Activated naive CD8-positive, alpha-beta T cell treated with anti-CD3 and anti-CD28 coated beads, Interleukin-2, amount 50 U/mL, for 24 hours (primary cell): ENCODE measurements around the gene PAXX.

Experiments used
- ATAC-seq: fragments of 150-1000 bp; cut with Tn5 transposase; one replicate; pipeline ENCODE4 v1.10.0; 2021
- DNase-seq: peaks from one replicate; pipeline ENCODE4 v3.0.0; 2021
- H3K27ac Mint-ChIP-seq: one replicate; pipeline ENCODE4 v1.8.0; 2021; ENCODE audit warnings: mild to moderate bottlenecking, mixed read lengths
- H3K27me3 Mint-ChIP-seq: one replicate; pipeline ENCODE4 v1.8.0; 2021; ENCODE audit warnings: mixed read lengths
- H3K36me3 Mint-ChIP-seq: one replicate; pipeline ENCODE4 v1.8.0; 2021; ENCODE audit warnings: low read depth, mixed read lengths
- H3K4me1 Mint-ChIP-seq: one replicate; pipeline ENCODE4 v1.8.0; 2021; ENCODE audit warnings: mixed read lengths
- H3K4me3 Mint-ChIP-seq: one replicate; pipeline ENCODE4 v1.8.0; 2021; ENCODE audit warnings: mild to moderate bottlenecking, moderate library complexity, mixed read lengths
- H3K9me3 Mint-ChIP-seq: one replicate; pipeline ENCODE4 v1.8.0; 2021; ENCODE audit warnings: mixed read lengths

Gene PAXX

GRCh38 chr9:137039611-137040366 is 47.6 kb downstream of the PAXX start:
- Mint-ChIP-seq H3K4me3 (no peak overlapping the region), H3K4me1 (peaks cover 17% of the 10 kb centered on the region), H3K27me3 (peaks cover 14% of the 10 kb centered on the region), H3K36me3 (no peaks in the 10 kb centered on the region), H3K9me3 (no peaks in the 10 kb centered on the region), H3K27ac (no peak overlapping the region)
- ATAC-seq, result no peak
- no peak for DNase-seq

- no peak for DNase-seq
- Mint-ChIP-seq H3K4me3 (no peak overlapping the region), H3K9me3 (no peaks in the 10 kb centered on the region), H3K27me3 (peaks cover 19% of the 10 kb centered on the region), H3K4me1 (peaks cover 16% of the 10 kb centered on the region), H3K27ac (no peak overlapping the region), H3K36me3 (no peaks in the 10 kb centered on the region)
- no peak for ATAC-seq
These were observed 48.3 kb downstream of the PAXX start for GRCh38 chr9:137040568-137040967.

GRCh38 chr9:137041124-137041523 is 48.9 kb downstream of the PAXX start:
- DNase-seq (no peak), ATAC-seq (no peak)
- Mint-ChIP-seq H3K9me3 (no peaks in the 10 kb centered on the region), H3K36me3 (no peaks in the 10 kb centered on the region), H3K27ac (no peak overlapping the region), H3K27me3 (peaks cover 19% of the 10 kb centered on the region), H3K4me3 (no peak overlapping the region), H3K4me1 (peaks cover 16% of the 10 kb centered on the region)

- H3K4me1 Mint-ChIP-seq, result peaks cover 20% of the 10 kb centered on the region
- H3K36me3 Mint-ChIP-seq, result no peaks in the 10 kb centered on the region
- H3K27ac Mint-ChIP-seq, result no peak overlapping the region
- no peak overlapping the region for H3K4me3 Mint-ChIP-seq
- ATAC-seq (no peak), DNase-seq (no peak)
- no peaks in the 10 kb centered on the region for H3K9me3 Mint-ChIP-seq
- peaks cover 34% of the 10 kb centered on the region for H3K27me3 Mint-ChIP-seq
These were observed 50.8 kb downstream of the PAXX start for GRCh38 chr9:137042751-137043727.
